GM12878 (cell line): Measurements from ENCODE around the gene TNFRSF1B.
"Not testable (repeated sequence)": the region's sequence is repeated elsewhere in the genome, so short reads cannot be mapped to it uniquely, and the experiment has no call there.

Experiments
- CHD4 ChIP-seq: fragments of 200-600 bp; sonication (generic); IDR thresholded peaks from 2 replicates; pipeline ENCODE4 v1.6.1; 2016; ENCODE audit warnings: mild to moderate bottlenecking
- EGR1 ChIP-seq, 2 experiments: IDR thresholded peaks; 1 replicate in 1 of 2; 2 replicates in 1 of 2; pipeline ENCODE4 v1.6.1; 2011 to 2012; ENCODE audit warnings: low read depth in 2 of 2, low read length in 2 of 2, borderline replicate concordance in 1 of 2, mild to moderate bottlenecking in 1 of 2, moderate library complexity in 1 of 2
- ETV6 ChIP-seq, 2 experiments: fragments of 450-650 bp in 1 of 2; IDR thresholded peaks in 1 of 2; conservative IDR thresholded peaks in 1 of 2; 2 replicates each; pipeline ENCODE4 v1.6.1; 2014; ENCODE audit warnings: antibody characterized with exemption in 1 of 2, borderline replicate concordance in 1 of 2, low read depth in 1 of 2, mild to moderate bottlenecking in 1 of 2, moderate library complexity in 1 of 2
- EZH2 ChIP-seq: IDR thresholded peaks from 2 replicates; pipeline ENCODE4 v1.6.1; 2012; ENCODE audit warnings: low read depth, mild to moderate bottlenecking, control low read depth, inconsistent platforms, low read length, borderline replicate concordance; ENCODE audit not compliant: control insufficient read depth
- MYB ChIP-seq: fragments of 150-350 bp; IDR thresholded peaks from 2 replicates; pipeline ENCODE4 v1.6.1; 2014; ENCODE audit warnings: mild to moderate bottlenecking, low read depth, low read length, borderline replicate concordance
- NFIC ChIP-seq: IDR thresholded peaks from 2 replicates; pipeline ENCODE4 v1.6.1; 2012; ENCODE audit warnings: low read depth, mild to moderate bottlenecking, inconsistent platforms, low read length, moderate library complexity
- PAX5 ChIP-seq: IDR thresholded peaks from 2 replicates; pipeline ENCODE4 v1.6.1; 2011; ENCODE audit warnings: low read depth, low read length, borderline replicate concordance
- YY1 ChIP-seq: IDR thresholded peaks from 2 replicates; pipeline ENCODE4 v1.6.1; 2011; ENCODE audit warnings: low read depth, mild to moderate bottlenecking, low read length
- ZNF274 ChIP-seq: IDR thresholded peaks from one replicate; pipeline ENCODE4 v1.8.0; 2011; ENCODE audit not compliant: insufficient read length, insufficient read depth
- TF ChIP-seq, protein P1 (sequence below), 3 experiments: IDR thresholded peaks in 2 of 3; conservative IDR thresholded peaks in 1 of 3; 2 replicates each; pipeline ENCODE4 v1.5.1; 2011; ENCODE audit warnings: low read depth in 3 of 3, low read length in 3 of 3, mild to moderate bottlenecking in 3 of 3, control low read depth in 2 of 3, moderate library complexity in 2 of 3, inconsistent platforms in 1 of 3, mixed read lengths in 1 of 3; ENCODE audit not compliant: control insufficient read depth in 2 of 3, insufficient read depth in 1 of 3; ENCODE audit errors: extremely low read depth in 1 of 3

- TF ChIP-seq EGR1 (IDR thresholded peaks at IDR 0.05; ENCODE audit: borderline replicate concordance in 1 of 2, low read depth in 2 of 2, low read length in 2 of 2); EZH2; YY1; MYB; ETV6 (conservative IDR thresholded peaks at IDR 0.05 in 1 of 2, IDR thresholded peaks at IDR 0.05 in 1 of 2; ENCODE audit: borderline replicate concordance in 1 of 2, low read depth in 1 of 2); PAX5; CHD4; ZNF274; NFIC: not testable (repeated sequence)
- TF ChIP-seq, protein P1, sequence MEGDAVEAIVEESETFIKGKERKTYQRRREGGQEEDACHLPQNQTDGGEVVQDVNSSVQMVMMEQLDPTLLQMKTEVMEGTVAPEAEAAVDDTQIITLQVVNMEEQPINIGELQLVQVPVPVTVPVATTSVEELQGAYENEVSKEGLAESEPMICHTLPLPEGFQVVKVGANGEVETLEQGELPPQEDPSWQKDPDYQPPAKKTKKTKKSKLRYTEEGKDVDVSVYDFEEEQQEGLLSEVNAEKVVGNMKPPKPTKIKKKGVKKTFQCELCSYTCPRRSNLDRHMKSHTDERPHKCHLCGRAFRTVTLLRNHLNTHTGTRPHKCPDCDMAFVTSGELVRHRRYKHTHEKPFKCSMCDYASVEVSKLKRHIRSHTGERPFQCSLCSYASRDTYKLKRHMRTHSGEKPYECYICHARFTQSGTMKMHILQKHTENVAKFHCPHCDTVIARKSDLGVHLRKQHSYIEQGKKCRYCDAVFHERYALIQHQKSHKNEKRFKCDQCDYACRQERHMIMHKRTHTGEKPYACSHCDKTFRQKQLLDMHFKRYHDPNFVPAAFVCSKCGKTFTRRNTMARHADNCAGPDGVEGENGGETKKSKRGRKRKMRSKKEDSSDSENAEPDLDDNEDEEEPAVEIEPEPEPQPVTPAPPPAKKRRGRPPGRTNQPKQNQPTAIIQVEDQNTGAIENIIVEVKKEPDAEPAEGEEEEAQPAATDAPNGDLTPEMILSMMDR (IDR thresholded peaks at IDR 0.05 in 2 of 3, conservative IDR thresholded peaks at IDR 0.05 in 1 of 3; ENCODE audit: control insufficient read depth in 2 of 3, extremely low read depth in 1 of 3, insufficient read depth in 1 of 3, low read depth in 3 of 3, low read length in 3 of 3) = not testable (repeated sequence)
Measured at GRCh38 chr1:12222700-12223099, 55.9 kb downstream of the TNFRSF1B start.
